ENCODE measurements around the gene RAB1B.

RAB1B gene

GRCh38 chr11:66230978-66231377, 37.5 kb upstream of the RAB1B start:
- no peak overlapping the region for H3K4me3 ChIP-seq (ENCODE audit: low read depth, low read length)

GRCh38 chr11:66231561-66231960, 36.9 kb upstream of the RAB1B start:
- Histone ChIP-seq H3K9ac (no peak overlapping the region), H3K27ac (no peak overlapping the region), H3K4me2 (ENCODE audit: low read length) (no peak overlapping the region), H3K79me2 (no peaks in the 10 kb centered on the region), H3K4me3 (ENCODE audit: low read depth, low read length) (no peak overlapping the region), H3K4me1 (no peaks in the 10 kb centered on the region), H3K36me3 (ENCODE audit: control insufficient read depth, insufficient read depth, low read length) (no peaks in the 10 kb centered on the region), H2AFZ (no peak overlapping the region), H3K9me3 (ENCODE audit: control insufficient read depth, low read length) (no peaks in the 10 kb centered on the region), H3K27me3 (ENCODE audit: control insufficient read depth, insufficient read depth, low read length) (no peaks in the 10 kb centered on the region)
- no peak for TF ChIP-seq CTCF (IDR thresholded peaks at IDR 0.05)

More at GRCh38 chr11:66230978-66231377, 37.5 kb upstream of the RAB1B start:
- no peaks in the 10 kb centered on the region for H3K4me1 ChIP-seq
- no peaks in the 10 kb centered on the region for H3K79me2 ChIP-seq
- no peaks in the 10 kb centered on the region for H3K27me3 ChIP-seq (ENCODE audit: control insufficient read depth, insufficient read depth, low read length)
- H3K4me2 ChIP-seq (ENCODE audit: low read length) = no peak overlapping the region
- H3K9me3 ChIP-seq (ENCODE audit: control insufficient read depth, low read length) = no peaks in the 10 kb centered on the region
- no peak overlapping the region for H3K9ac ChIP-seq
- no peak for TF ChIP-seq CTCF (IDR thresholded peaks at IDR 0.05)
- no peaks in the 10 kb centered on the region for H3K36me3 ChIP-seq (ENCODE audit: control insufficient read depth, insufficient read depth, low read length)
- H3K27ac ChIP-seq = no peak overlapping the region
- no peak overlapping the region for H2AFZ ChIP-seq

GRCh38 chr11:66232769-66233168, 35.7 kb upstream of the RAB1B start:
- Histone ChIP-seq H3K4me3 (ENCODE audit: low read depth, low read length) (no peak overlapping the region), H3K79me2 (no peaks in the 10 kb centered on the region), H3K27me3 (ENCODE audit: control insufficient read depth, insufficient read depth, low read length) (no peaks in the 10 kb centered on the region), H3K4me2 (ENCODE audit: low read length) (no peak overlapping the region), H3K9me3 (ENCODE audit: control insufficient read depth, low read length) (no peaks in the 10 kb centered on the region), H3K4me1 (no peaks in the 10 kb centered on the region), H3K27ac (no peak overlapping the region), H2AFZ (no peak overlapping the region), H3K36me3 (ENCODE audit: control insufficient read depth, insufficient read depth, low read length) (no peaks in the 10 kb centered on the region), H3K9ac (no peak overlapping the region)
- no peak for TF ChIP-seq CTCF (IDR thresholded peaks at IDR 0.05)

- Histone ChIP-seq H3K27ac (no peak overlapping the region), H3K4me3 (ENCODE audit: low read depth, low read length) (no peak overlapping the region), H3K9ac (no peak overlapping the region), H3K4me1 (no peaks in the 10 kb centered on the region), H3K9me3 (ENCODE audit: control insufficient read depth, low read length) (no peaks in the 10 kb centered on the region), H2AFZ (no peak overlapping the region), H3K36me3 (ENCODE audit: control insufficient read depth, insufficient read depth, low read length) (no peaks in the 10 kb centered on the region), H3K4me2 (ENCODE audit: low read length) (no peak overlapping the region), H3K79me2 (no peaks in the 10 kb centered on the region), H3K27me3 (ENCODE audit: control insufficient read depth, insufficient read depth, low read length) (no peaks in the 10 kb centered on the region)
- no peak for TF ChIP-seq CTCF (IDR thresholded peaks at IDR 0.05)
Measured at GRCh38 chr11:66233301-66233700, 35.1 kb upstream of the RAB1B start.

GRCh38 chr11:66235141-66235540, 33.3 kb upstream of the RAB1B start:
- no peak overlapping the region for H3K9ac ChIP-seq
- H3K4me2 ChIP-seq (ENCODE audit: low read length) = no peak overlapping the region
- H3K9me3 ChIP-seq (ENCODE audit: control insufficient read depth, low read length) = no peaks in the 10 kb centered on the region
- H3K27ac ChIP-seq = no peak overlapping the region
- no peaks in the 10 kb centered on the region for H3K4me1 ChIP-seq
- no peaks in the 10 kb centered on the region for H3K36me3 ChIP-seq (ENCODE audit: control insufficient read depth, insufficient read depth, low read length)
- H3K79me2 ChIP-seq = no peaks in the 10 kb centered on the region
- no peaks in the 10 kb centered on the region for H3K27me3 ChIP-seq (ENCODE audit: control insufficient read depth, insufficient read depth, low read length)
- TF ChIP-seq CTCF (IDR thresholded peaks at IDR 0.05) = no peak
- no peak overlapping the region for H3K4me3 ChIP-seq (ENCODE audit: low read depth, low read length)
- no peak overlapping the region for H2AFZ ChIP-seq

Data from parathyroid adenoma (tissue), 2 donors.